ENCODE measurements around the gene ITGB1.

DNA sequence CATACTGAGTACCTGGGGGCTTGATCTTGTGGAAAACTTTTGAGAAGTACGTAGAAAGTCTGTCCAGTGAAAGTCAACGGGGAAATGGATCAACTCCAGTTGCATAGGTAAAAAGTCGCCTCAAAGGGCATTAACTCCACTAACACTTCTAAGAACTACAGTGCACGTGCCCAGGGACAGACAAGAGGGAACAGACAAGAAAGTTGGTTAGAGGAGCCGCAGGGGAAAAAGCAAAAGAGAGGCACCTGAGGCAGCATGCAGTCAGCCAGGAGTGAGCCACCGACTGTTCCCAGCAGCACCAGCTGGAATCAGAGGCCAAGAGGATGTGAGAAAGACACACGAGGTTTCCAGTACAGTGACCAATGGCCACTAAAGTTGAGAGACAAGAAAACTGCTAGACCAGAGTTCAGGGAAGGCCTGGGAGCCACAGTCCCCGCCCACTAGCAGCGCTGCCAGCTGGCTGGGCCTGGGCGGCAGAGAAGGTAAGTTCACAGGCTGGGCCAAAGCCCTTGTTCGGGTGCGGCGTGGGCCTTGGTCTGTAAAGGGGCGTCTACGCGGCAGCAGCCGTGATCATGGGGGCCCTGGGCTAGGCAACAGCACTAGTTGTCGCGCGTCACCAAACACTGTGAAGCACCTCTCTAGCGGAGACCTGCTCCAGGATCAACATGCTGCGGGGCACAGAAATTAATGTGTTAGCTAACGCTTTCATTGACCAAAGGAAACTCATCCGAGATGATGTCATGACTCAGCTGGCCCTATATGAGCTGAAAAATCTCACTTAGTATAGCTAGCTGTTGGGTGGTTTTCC is 14.0 kb downstream of the ITGB1 start:
- TF ChIP-seq POLR2A (IDR thresholded peaks at IDR 0.05) (no peak), CTCF (IDR thresholded peaks at IDR 0.05) (no peak), POLR2AphosphoS5 (IDR thresholded peaks at IDR 0.05) (no peak), EP300 (IDR thresholded peaks at IDR 0.05) (no peak)
